Neural cell (in vitro differentiated cells): ENCODE data around the gene AGBL4. TPM values are rescaled to one million over a fixed set of nuclear protein-coding genes. Genes with fewer than 3 reads are reported as not detected.

Source experiments
- H2AFZ ChIP-seq: fragments of 200-600, 300-800 bp; sonication (generic), shearing (Covaris generic); 2 replicates; pipeline ENCODE4 v1.6.0; 2014; ENCODE audit warnings: low read depth, mild to moderate bottlenecking, antibody characterized with exemption, low read length, moderate library complexity
- H3F3A ChIP-seq: fragments of 200-600 bp; shearing (Covaris generic); 2 replicates; pipeline ENCODE4 v1.6.1; 2016; ENCODE audit warnings: mild to moderate bottlenecking, moderate library complexity, mixed read lengths, antibody characterized with exemption, low read length; ENCODE audit not compliant: insufficient read depth, poor library complexity, severe bottlenecking
- H3K27ac ChIP-seq: fragments of 200-600, 300-800 bp; sonication (generic), shearing (Covaris generic); 2 replicates; pipeline ENCODE4 v1.5.1; 2014; ENCODE audit warnings: mild to moderate bottlenecking, low read length, moderate library complexity
- H3K27me3 ChIP-seq: fragments of 300-800, 200-600 bp; sonication (generic), shearing (Covaris generic); 2 replicates; pipeline ENCODE4 v1.6.0; 2014; ENCODE audit warnings: mild to moderate bottlenecking, low read depth, low read length, moderate library complexity; ENCODE audit not compliant: insufficient read depth
- H3K36me3 ChIP-seq: fragments of 300-800, 200-600 bp; sonication (generic), shearing (Covaris generic); 2 replicates; pipeline ENCODE4 v1.5.1; 2014; ENCODE audit warnings: mild to moderate bottlenecking, antibody characterized with exemption, low read length, moderate library complexity; ENCODE audit not compliant: insufficient read depth
- H3K4me2 ChIP-seq: fragments of 300-800, 200-600 bp; sonication (generic), shearing (Covaris generic); 2 replicates; pipeline ENCODE4 v1.6.0; 2014; ENCODE audit warnings: mild to moderate bottlenecking, low read length
- H3K4me3 ChIP-seq: fragments of 300-800, 200-600 bp; sonication (generic), shearing (Covaris generic); 2 replicates; pipeline ENCODE4 v1.5.1; 2014; ENCODE audit warnings: mild to moderate bottlenecking, low read length, moderate library complexity
- H3K79me2 ChIP-seq: fragments of 200-600 bp; shearing (Covaris generic); replicated peaks from 2 replicates; pipeline ENCODE4 v1.6.0; 2014; ENCODE audit warnings: mild to moderate bottlenecking, low read length, moderate library complexity; ENCODE audit not compliant: insufficient read depth
- H3K9ac ChIP-seq: fragments of 300-800, 200-600 bp; sonication (generic), shearing (Covaris generic); 2 replicates; pipeline ENCODE4 v1.6.1; 2016; ENCODE audit warnings: mild to moderate bottlenecking, low read length, mixed read lengths
- H3K9me2 ChIP-seq: fragments of 200-600 bp; shearing (Covaris generic); 2 replicates; pipeline ENCODE4 v1.6.1; 2016; ENCODE audit warnings: mild to moderate bottlenecking, low read length, mixed read lengths; ENCODE audit not compliant: insufficient read depth
- H3K9me3 ChIP-seq: fragments of 200-600, 300-800 bp; sonication (generic), shearing (Covaris generic); 2 replicates; pipeline ENCODE4 v1.6.1; 2016; ENCODE audit warnings: mild to moderate bottlenecking, mixed run types, low read length, moderate library complexity, mixed read lengths
- H4K20me1 ChIP-seq: fragments of 200-600 bp; shearing (Covaris generic); 2 replicates; pipeline ENCODE4 v1.6.1; 2016; ENCODE audit warnings: mild to moderate bottlenecking, mixed run types; ENCODE audit not compliant: insufficient read depth
- EP300 ChIP-seq: fragments of 450-650 bp; conservative IDR thresholded peaks from 2 replicates; pipeline ENCODE4 v1.6.1; 2014; ENCODE audit warnings: antibody characterized with exemption, mild to moderate bottlenecking, moderate library complexity; ENCODE audit not compliant: poor library complexity, severe bottlenecking
- EZH2 ChIP-seq: fragments of 200-600, 300-800 bp; shearing (Covaris generic), sonication (generic); IDR thresholded peaks from 2 replicates; pipeline ENCODE4 v1.6.1; 2014; ENCODE audit warnings: antibody characterized with exemption, low read length, borderline replicate concordance, mild to moderate bottlenecking; ENCODE audit not compliant: insufficient read depth, poor library complexity, severe bottlenecking
- MXI1 ChIP-seq: fragments of 450-650 bp; conservative IDR thresholded peaks from 2 replicates; pipeline ENCODE4 v1.6.1; 2014; ENCODE audit warnings: antibody characterized with exemption, mild to moderate bottlenecking; ENCODE audit not compliant: poor library complexity, severe bottlenecking
- POLR2AphosphoS5 ChIP-seq: IDR thresholded peaks from 2 replicates; pipeline ENCODE4 v1.6.1; 2012
- RAD21 ChIP-seq: fragments of 450-650 bp; conservative IDR thresholded peaks from 2 replicates; pipeline ENCODE4 v1.6.1; 2014; ENCODE audit warnings: antibody characterized with exemption, mild to moderate bottlenecking, moderate library complexity
- SMC3 ChIP-seq: fragments of 450-650 bp; conservative IDR thresholded peaks from 2 replicates; pipeline ENCODE4 v1.6.1; 2014; ENCODE audit warnings: antibody characterized with exemption, mild to moderate bottlenecking, moderate library complexity; ENCODE audit not compliant: poor library complexity
- TAF1 ChIP-seq: IDR thresholded peaks from 2 replicates; pipeline ENCODE4 v1.6.1; 2012; ENCODE audit warnings: low read depth
- polyA plus RNA-seq: library from polyadenylated mRNA; depleted of rRNA; stranded (reverse); fragments of >200 nt; gene quantifications from 2 replicates; pipeline ENCODE4 v1.2.3, GENCODE V29; 2014
- TF ChIP-seq, protein P1 (sequence below): IDR thresholded peaks from 2 replicates; pipeline ENCODE4 v1.6.1; 2012; ENCODE audit warnings: borderline replicate concordance
- TF ChIP-seq, protein P2 (sequence below): fragments of 450-650 bp; IDR thresholded peaks from 2 replicates; pipeline ENCODE4 v1.5.1; 2014; ENCODE audit warnings: antibody characterized with exemption, mild to moderate bottlenecking, moderate library complexity; ENCODE audit not compliant: poor library complexity, severe bottlenecking

AGBL4 gene
- polyA plus RNA-seq, 1 donor from 2014 or later, result 1.3 TPM

DNA sequence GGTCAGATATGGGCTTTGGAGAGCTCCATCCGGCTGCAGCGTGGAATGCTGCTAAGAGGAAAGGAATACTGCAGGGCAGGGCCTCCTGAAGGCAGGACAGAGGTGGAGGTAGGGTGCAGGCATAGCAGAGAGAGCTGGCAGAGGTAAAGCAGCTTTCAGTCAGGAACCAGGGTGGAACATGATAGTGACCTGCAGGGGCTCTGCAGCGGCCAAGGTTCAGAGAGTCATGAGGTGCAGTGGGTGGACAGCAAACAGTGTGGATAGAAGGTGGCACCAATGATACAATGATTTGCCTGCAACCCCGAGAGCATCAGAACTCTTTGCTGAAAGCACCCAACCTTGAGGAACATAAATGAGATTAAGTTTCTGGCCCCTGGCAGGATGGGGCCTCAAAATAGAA lies 1366.3 kb downstream of the AGBL4 start:
- no peaks in the 10 kb centered on the region for H3K79me2 ChIP-seq

DNA sequence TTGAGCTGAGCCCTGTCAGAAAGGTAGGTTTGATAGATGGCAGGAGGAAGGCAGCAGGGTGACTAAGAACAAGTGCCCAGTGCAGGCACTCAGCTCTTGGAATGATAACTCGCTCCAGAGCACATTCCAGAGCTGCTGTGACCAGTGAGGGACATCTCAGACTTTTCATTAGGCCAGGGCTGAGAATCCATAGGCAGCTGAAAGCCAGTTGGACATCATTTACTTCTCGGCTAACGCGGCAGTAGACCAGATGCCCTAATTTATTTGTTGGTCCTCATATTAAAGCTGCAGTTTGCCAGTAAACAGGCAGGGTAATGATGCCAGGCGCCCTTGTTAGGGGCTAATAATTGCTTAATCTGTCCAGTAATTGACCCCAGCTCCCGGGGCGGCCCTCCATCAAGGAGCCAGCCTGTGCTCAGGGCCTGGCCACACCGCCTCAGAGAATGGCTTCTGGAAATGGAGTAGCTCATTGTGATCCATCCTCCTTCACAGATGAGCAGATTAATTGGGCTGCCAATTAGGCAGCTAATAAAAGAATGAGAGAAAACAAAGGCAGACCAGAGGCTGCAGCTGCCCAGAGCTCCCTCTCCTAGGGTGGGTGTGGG lies 1369.0 kb downstream of the AGBL4 start:
- Histone ChIP-seq H4K20me1 (no peaks in the 10 kb centered on the region), H3K27ac (no peak overlapping the region), H3K9me3 (no peaks in the 10 kb centered on the region), H3K4me2 (no peak overlapping the region), H3K9ac (no peak overlapping the region), H3K27me3 (no peaks in the 10 kb centered on the region), H2AFZ (no peak overlapping the region), H3K79me2 (no peaks in the 10 kb centered on the region), H3K4me3 (no peak overlapping the region), H3F3A (no peaks in the 10 kb centered on the region), H3K9me2 (no peaks in the 10 kb centered on the region), H3K36me3 (no peaks in the 10 kb centered on the region)
- no peak for TF ChIP-seq POLR2AphosphoS5
- TF ChIP-seq EZH2, result no peak
- TF ChIP-seq SMC3, result no peak
- TF ChIP-seq RAD21, result no peak
- TF ChIP-seq, protein P1, sequence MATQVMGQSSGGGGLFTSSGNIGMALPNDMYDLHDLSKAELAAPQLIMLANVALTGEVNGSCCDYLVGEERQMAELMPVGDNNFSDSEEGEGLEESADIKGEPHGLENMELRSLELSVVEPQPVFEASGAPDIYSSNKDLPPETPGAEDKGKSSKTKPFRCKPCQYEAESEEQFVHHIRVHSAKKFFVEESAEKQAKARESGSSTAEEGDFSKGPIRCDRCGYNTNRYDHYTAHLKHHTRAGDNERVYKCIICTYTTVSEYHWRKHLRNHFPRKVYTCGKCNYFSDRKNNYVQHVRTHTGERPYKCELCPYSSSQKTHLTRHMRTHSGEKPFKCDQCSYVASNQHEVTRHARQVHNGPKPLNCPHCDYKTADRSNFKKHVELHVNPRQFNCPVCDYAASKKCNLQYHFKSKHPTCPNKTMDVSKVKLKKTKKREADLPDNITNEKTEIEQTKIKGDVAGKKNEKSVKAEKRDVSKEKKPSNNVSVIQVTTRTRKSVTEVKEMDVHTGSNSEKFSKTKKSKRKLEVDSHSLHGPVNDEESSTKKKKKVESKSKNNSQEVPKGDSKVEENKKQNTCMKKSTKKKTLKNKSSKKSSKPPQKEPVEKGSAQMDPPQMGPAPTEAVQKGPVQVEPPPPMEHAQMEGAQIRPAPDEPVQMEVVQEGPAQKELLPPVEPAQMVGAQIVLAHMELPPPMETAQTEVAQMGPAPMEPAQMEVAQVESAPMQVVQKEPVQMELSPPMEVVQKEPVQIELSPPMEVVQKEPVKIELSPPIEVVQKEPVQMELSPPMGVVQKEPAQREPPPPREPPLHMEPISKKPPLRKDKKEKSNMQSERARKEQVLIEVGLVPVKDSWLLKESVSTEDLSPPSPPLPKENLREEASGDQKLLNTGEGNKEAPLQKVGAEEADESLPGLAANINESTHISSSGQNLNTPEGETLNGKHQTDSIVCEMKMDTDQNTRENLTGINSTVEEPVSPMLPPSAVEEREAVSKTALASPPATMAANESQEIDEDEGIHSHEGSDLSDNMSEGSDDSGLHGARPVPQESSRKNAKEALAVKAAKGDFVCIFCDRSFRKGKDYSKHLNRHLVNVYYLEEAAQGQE, result no peak
- TF ChIP-seq, protein P2, sequence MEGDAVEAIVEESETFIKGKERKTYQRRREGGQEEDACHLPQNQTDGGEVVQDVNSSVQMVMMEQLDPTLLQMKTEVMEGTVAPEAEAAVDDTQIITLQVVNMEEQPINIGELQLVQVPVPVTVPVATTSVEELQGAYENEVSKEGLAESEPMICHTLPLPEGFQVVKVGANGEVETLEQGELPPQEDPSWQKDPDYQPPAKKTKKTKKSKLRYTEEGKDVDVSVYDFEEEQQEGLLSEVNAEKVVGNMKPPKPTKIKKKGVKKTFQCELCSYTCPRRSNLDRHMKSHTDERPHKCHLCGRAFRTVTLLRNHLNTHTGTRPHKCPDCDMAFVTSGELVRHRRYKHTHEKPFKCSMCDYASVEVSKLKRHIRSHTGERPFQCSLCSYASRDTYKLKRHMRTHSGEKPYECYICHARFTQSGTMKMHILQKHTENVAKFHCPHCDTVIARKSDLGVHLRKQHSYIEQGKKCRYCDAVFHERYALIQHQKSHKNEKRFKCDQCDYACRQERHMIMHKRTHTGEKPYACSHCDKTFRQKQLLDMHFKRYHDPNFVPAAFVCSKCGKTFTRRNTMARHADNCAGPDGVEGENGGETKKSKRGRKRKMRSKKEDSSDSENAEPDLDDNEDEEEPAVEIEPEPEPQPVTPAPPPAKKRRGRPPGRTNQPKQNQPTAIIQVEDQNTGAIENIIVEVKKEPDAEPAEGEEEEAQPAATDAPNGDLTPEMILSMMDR, result no peak
- TF ChIP-seq TAF1, result no peak
- TF ChIP-seq MXI1, result no peak
- no peak for TF ChIP-seq EP300

More for the DNA sequence above, 1366.3 kb downstream of the AGBL4 start:
- Histone ChIP-seq H2AFZ (no peak overlapping the region), H3K9ac (no peak overlapping the region), H4K20me1 (no peaks in the 10 kb centered on the region), H3K27ac (no peak overlapping the region), H3K27me3 (no peaks in the 10 kb centered on the region), H3K9me3 (no peaks in the 10 kb centered on the region), H3F3A (no peaks in the 10 kb centered on the region), H3K4me2 (no peak overlapping the region), H3K4me3 (no peak overlapping the region), H3K9me2 (no peaks in the 10 kb centered on the region), H3K36me3 (no peaks in the 10 kb centered on the region)
- TF ChIP-seq RAD21, result no peak
- TF ChIP-seq, protein P1, result no peak
- TF ChIP-seq EP300, result no peak
- no peak for TF ChIP-seq EZH2
- no peak for TF ChIP-seq TAF1
